Measurements from ENCODE around the gene OPRD1. TPM values are rescaled to one million over a fixed set of nuclear protein-coding genes. Genes with fewer than 3 reads are reported as not detected.

Gene OPRD1
- total RNA-seq, 1 donor from 2014 or later: not detected

- DNase-seq (ENCODE audit: low read depth): no peak
Measured at GRCh38 chr1:28902738-28903137, 90.8 kb downstream of the OPRD1 start.

GRCh38 chr1:28905921-28906666 is 94.1 kb downstream of the OPRD1 start:
- no peak for DNase-seq (ENCODE audit: low read depth)

GRCh38 chr1:28909198-28909597 is 97.2 kb downstream of the OPRD1 start:
- DNase-seq (ENCODE audit: low read depth): no peak

- no peak for DNase-seq (ENCODE audit: low read depth)
Measured at GRCh38 chr1:28910379-28911115, 98.6 kb downstream of the OPRD1 start.

- DNase-seq (ENCODE audit: low read depth): no peak
Measured at GRCh38 chr1:28913786-28914227, 101.8 kb downstream of the OPRD1 start.

- DNase-seq (ENCODE audit: low read depth): peak; percentile 79
Measured at GRCh38 chr1:28914228-28915030, 102.5 kb downstream of the OPRD1 start, which contains the start of gene EPB41. Gene EPB41 (plus strand): TSS chr1:28914569. CDS start chr1:28987438, 72,869 bp downstream.

GRCh38 chr1:28915031-28915895 is 103.3 kb downstream of the OPRD1 start:
- DNase-seq (ENCODE audit: low read depth): no peak

GRCh38 chr1:28917757-28918118 is 105.8 kb downstream of the OPRD1 start:
- no peak for DNase-seq (ENCODE audit: low read depth)

Other genes with a start within 250 kb of the OPRD1 start
- gene RAB42, start 219.9 kb upstream of the OPRD1 start, total RNA-seq: 1.2 and 2.0 TPM in 2 replicates
- gene TAF12, start 169.1 kb upstream of the OPRD1 start, total RNA-seq: 44.7 and 58.6 TPM in 2 replicates
- not detected in 2 replicates for gene RNU11, start 163.6 kb upstream of the OPRD1 start, total RNA-seq
- gene GMEB1, start 143.4 kb upstream of the OPRD1 start, total RNA-seq: 6.2 and 7.9 TPM in 2 replicates
- 59.5 and 66.6 TPM in 2 replicates for gene YTHDF2, start 75.2 kb upstream of the OPRD1 start, total RNA-seq
- 0.05 and 0.32 TPM in 2 replicates for gene EPB41, start 102.4 kb downstream of the OPRD1 start, total RNA-seq

Data from myocyte (in vitro differentiated cells).